Measurements from ENCODE around the gene SLC35A4.
"Not testable (repeated sequence)": the region's sequence is repeated elsewhere in the genome, so short reads cannot be mapped to it uniquely, and the experiment has no call there.

The SLC35A4 gene

DNA sequence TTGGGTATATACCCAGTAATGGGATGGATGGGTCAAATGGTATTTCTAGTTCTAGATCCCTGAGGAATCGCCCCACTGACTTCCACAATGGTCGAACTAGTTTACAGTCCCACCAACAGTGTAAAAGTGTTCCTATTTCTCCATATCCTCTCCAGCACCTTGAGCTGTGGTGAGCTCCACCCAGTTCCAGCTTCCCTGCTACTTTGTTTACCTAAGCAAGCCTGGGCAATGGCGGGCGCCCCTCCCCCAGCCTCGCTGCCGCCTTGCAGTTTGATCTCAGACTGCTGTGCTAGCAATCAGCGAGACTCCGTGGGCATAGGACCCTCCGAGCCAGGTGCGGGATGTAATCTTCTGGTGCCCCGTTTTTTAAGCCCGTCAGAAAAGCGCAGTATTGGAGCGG lies 28.4 kb downstream of the SLC35A4 start:
- not testable (repeated sequence) for DNase-seq

DNA sequence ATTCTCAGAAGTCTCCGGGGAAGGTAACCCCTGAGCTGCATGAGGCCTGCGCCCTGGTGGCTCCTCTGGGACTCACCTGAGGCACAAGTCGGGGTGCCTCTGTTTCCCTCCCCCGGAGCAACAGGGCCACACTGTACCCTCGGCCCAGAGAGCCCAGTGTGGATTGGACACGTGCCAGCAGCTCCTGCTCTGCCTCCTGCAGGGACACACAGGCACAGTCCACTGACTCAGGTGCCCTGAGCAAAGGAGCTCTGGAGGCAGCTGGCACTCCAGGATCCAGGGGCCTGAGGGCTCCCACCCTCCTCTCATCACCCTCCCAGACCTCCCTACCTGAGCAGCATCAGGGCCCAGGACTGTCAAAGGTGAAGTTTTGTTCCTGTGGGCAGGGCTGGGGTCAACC lies 29.5 kb downstream of the SLC35A4 start:
- DNase-seq = no peak

DNA sequence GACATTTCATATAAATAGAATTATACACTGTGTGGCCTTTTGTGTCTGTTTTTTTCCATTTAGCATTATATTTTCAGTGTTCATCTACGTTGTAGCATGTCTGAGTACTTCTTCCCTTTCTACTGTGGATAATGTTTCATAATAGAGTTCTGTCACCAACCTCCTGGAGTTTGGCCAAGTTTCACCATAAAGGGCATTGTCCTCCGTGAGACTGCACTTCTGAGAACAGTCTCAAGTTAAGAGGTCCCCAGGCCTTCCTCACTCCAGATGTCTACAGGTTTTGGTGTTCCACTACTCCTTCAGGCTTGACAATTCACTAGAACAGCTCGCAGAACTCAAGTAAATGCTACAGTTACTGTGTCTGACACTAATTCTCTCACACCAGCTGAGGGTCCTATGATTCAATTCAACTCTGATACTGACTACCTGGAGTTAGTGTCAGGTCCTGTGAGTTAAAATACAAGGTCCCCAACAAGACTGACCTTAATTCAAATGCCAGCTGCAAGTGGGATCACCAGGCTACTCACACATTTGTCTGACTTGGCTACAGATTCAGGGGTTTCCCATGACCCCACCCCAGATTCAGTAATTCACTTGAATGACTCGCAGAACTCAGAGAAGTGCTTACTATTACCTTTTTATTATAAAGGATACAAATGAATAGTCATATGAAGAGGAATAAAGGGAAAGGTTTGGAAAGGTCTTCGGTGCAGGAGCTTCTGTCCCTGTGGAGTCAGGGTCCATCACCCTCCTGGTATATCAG lies 31.1 kb downstream of the SLC35A4 start:
- no peak for DNase-seq

GRCh38 chr5:140596321-140596741 lies 31.7 kb downstream of the SLC35A4 start:
- no peak for DNase-seq

GRCh38 chr5:140598836-140599235 lies 34.2 kb downstream of the SLC35A4 start:
- DNase-seq = no peak

GRCh38 chr5:140600096-140600495 lies 35.5 kb downstream of the SLC35A4 start:
- no peak for DNase-seq

- no peak for DNase-seq
These were observed 37.5 kb downstream of the SLC35A4 start for GRCh38 chr5:140602147-140602546.

GRCh38 chr5:140603446-140603698 lies 38.7 kb downstream of the SLC35A4 start:
- not testable (repeated sequence) for DNase-seq

DNA sequence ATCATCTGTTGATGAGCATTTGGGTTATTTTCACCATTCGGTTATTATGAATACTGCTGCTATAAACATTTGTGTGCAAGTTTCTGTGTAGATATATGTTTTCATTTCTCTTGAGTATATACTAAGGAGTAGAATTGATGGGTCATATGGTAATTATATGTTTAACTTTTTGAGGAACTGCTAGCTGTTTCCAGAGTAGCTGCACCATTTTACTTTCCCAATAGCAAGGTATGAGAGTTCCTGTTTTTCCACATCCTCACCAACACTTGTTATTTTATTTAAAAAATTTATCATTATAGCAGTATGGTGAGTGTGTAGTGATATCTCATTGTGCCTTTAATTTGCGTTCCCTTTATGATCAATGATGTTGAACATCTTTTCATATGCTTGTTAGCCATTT lies 39.1 kb downstream of the SLC35A4 start:
- no peak for DNase-seq

DNA sequence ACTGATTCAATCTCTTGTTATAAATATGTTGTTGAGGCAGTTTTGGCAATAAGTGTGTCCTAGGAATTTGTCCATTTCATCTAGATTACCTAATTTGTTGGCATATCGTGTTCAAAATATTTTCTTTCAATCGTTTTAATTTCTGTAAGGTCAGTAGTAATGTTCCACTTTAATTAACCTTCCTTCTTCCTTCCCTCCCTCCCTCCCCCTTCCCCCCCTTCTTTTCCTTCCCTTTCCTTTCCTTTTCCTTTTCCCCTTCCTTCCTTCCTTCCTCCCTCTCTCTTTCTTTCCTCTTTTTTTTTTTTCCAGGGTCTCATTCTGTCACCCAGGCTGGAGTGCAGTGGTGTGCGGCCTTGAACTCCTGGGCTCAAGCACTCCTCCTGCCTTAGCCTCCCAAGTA lies 41.3 kb downstream of the SLC35A4 start:
- no peak for DNase-seq

- no peak for DNase-seq
These were observed 42.4 kb downstream of the SLC35A4 start for GRCh38 chr5:140607031-140607430.

DNA sequence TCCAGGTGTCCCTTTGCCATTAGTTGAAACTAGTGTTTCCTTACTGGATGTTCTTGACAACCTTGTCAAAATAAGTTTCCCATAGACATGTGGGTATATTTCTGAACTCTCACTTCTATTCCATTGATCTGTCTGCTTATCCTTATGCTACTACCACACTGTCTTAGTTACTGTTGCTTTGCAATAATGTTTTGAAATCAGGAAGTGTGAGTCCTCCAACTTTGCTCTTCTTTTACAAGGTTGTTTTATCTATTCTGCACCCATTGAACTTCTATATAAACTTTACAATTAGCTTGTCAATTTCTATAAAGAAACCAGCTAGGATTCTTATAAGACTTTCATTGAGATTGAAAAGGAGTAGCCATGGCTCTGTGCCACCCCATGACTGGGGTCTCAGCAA lies 44.1 kb downstream of the SLC35A4 start:
- no peak for DNase-seq

- DNase-seq = no peak
These were observed 44.5 kb downstream of the SLC35A4 start for GRCh38 chr5:140609126-140609525.

GRCh38 chr5:140611020-140611521 lies 46.4 kb downstream of the SLC35A4 start:
- no peak for DNase-seq
